Fibroblast of the aortic adventitia (primary cell): ENCODE measurements around the gene FBXL17. TPM values are rescaled to one million over a fixed set of nuclear protein-coding genes. Genes with fewer than 3 reads are reported as not detected.

Experiments
- DNase-seq: peaks from one replicate; pipeline ENCODE4 v3.0.0-alpha.2; 2010; ENCODE audit warnings: low read depth
- H3K4me3 ChIP-seq: 2 replicates; pipeline ENCODE4 v1.5.1; 2011; ENCODE audit warnings: low read depth, mild to moderate bottlenecking, control low read depth, low read length, moderate library complexity
- CTCF ChIP-seq: IDR thresholded peaks from 2 replicates; pipeline ENCODE4 v1.5.1; 2011; ENCODE audit warnings: mild to moderate bottlenecking, low read length, control low read depth, inconsistent platforms; ENCODE audit not compliant: insufficient read depth
- total RNA-seq: library from RNA; depleted of rRNA; stranded (reverse); fragments of >200 nt; gene quantifications from 2 replicates; pipeline ENCODE4 v1.2.3, GENCODE V29; 2012; ENCODE audit warnings: low replicate concordance

FBXL17 gene
- total RNA-seq, 1 donor, result 19.7 TPM

GRCh38 chr5:108059334-108059733 is 322.6 kb downstream of the FBXL17 start:
- no peak for TF ChIP-seq CTCF
- H3K4me3 ChIP-seq, result no peak overlapping the region

GRCh38 chr5:108054349-108054748 is 327.5 kb downstream of the FBXL17 start:
- TF ChIP-seq CTCF, result no peak
- DNase-seq, result no peak
- H3K4me3 ChIP-seq, result no peak overlapping the region

More at GRCh38 chr5:108059334-108059733, 322.6 kb downstream of the FBXL17 start:
- DNase-seq, result no peak

GRCh38 chr5:108046955-108047670 is 334.8 kb downstream of the FBXL17 start:
- TF ChIP-seq CTCF, result no peak
- no peak overlapping the region for H3K4me3 ChIP-seq
- no peak for DNase-seq

GRCh38 chr5:108036482-108036881 is 345.4 kb downstream of the FBXL17 start:
- H3K4me3 ChIP-seq, result no peak overlapping the region
- TF ChIP-seq CTCF, result no peak
- no peak for DNase-seq

- no peak for TF ChIP-seq CTCF
- no peak overlapping the region for H3K4me3 ChIP-seq
- DNase-seq, result no peak
Measured at GRCh38 chr5:108028883-108029282, 353.0 kb downstream of the FBXL17 start.

GRCh38 chr5:108028412-108028811 is 353.5 kb downstream of the FBXL17 start:
- TF ChIP-seq CTCF, result no peak
- DNase-seq, result peak; percentile 12
- H3K4me3 ChIP-seq, result no peak overlapping the region

GRCh38 chr5:108025957-108026356 is 355.9 kb downstream of the FBXL17 start:
- DNase-seq, result no peak
- no peak overlapping the region for H3K4me3 ChIP-seq
- TF ChIP-seq CTCF, result no peak
